HG03064 (cell line): ENCODE results near the gene PTPN21.
"Not testable (repeated sequence)": the region's sequence is repeated elsewhere in the genome, so short reads cannot be mapped to it uniquely, and the experiment has no call there.

Experiments
- ATAC-seq: cut with Tn5 transposase; IDR thresholded peaks from one replicate; pipeline ENCODE4 v1.9.1; 2021; ENCODE audit warnings: low read depth; ENCODE audit not compliant: unreplicated experiment

Gene PTPN21

GRCh38 chr14:88552876-88553275 lies 1.9 kb downstream of the PTPN21 start:
- no peak for ATAC-seq

GRCh38 chr14:88551980-88552431 lies 2.8 kb downstream of the PTPN21 start:
- no peak for ATAC-seq

- ATAC-seq, result no peak
Observed at GRCh38 chr14:88551094-88551870, 3.5 kb downstream of the PTPN21 start.

- ATAC-seq, result no peak
Observed at GRCh38 chr14:88550078-88550477, 4.7 kb downstream of the PTPN21 start.

DNA sequence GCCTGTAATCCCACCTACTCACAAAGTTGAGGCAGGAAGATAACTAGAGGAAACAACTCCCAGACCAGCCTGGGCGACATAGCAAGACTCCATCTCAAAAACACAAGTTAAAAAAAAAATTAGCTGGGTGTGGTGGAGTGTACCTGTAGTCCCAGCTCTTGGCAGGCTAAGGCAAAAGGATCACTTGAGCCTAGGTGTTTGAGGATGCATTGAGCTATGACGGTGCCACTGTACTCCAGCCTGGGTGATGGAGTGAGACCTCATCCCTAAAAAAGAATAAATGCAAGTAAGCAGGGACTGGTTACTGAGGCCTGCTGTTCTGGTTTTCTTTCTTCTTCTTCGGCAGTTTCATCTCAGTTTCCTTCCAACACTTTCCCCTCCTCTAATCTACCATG lies 7.4 kb downstream of the PTPN21 start:
- no peak for ATAC-seq

GRCh38 chr14:88546621-88547385 lies 8.0 kb downstream of the PTPN21 start:
- no peak for ATAC-seq

DNA sequence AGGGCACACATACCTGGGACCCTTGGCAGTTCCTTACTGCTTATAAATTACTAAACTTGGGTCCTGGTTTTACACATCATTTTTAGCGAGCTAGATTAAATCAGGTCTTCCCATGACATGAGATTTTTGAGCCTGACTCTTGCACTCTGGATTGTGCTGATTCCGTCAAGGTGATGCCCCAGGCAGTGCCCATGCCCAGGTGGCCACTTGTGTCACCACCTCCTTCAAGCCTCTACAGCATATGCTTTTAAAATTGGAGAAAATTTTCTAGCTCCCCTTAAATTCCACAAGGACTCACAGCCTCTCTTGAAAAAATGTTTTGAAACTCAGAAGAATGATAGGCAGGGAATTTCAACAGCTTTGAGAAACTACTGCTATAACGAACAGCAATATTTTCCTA lies 9.6 kb downstream of the PTPN21 start:
- ATAC-seq, result no peak

DNA sequence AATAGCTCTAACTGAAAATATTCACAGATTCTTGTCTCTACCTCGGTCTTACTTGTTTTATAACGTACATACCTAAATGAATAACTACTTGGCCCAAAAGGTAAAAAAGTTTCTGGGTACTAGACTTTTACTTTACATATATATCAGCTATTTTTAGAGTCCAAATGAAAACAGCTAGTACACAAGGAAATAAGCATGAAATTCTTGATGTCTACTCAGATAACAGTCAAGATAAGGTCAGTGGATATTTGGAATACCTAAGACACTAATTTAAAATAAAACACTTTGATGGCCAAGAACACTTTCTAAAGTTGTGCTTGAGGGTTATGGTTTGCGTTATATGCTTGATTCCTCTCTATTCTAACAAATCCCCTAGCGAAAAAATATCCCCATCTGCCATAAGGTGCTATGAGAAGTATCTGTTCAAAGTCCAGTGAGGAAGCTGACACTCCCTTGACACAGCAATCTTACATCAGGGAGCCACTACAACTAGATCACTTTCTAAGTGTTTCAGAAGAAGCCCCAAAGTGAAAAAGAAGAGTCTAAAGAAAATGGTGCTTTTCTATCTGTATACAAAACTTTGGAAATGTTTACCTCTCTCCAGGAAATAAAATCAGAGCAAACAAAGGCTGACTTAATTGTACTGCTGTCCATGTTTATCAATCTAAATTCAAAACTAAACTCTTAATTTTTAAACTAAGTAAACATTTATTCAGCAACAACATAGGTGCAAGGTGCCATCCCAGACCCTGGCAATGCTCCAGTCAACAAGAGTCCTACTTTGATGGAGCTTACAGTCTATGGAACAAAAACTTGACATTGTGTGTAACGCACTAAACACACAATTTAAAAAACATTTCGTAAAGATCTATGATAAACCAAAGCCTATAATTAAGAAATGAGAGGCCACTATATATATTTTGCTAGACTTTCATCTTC lies 11.7 kb downstream of the PTPN21 start:
- no peak for ATAC-seq

DNA sequence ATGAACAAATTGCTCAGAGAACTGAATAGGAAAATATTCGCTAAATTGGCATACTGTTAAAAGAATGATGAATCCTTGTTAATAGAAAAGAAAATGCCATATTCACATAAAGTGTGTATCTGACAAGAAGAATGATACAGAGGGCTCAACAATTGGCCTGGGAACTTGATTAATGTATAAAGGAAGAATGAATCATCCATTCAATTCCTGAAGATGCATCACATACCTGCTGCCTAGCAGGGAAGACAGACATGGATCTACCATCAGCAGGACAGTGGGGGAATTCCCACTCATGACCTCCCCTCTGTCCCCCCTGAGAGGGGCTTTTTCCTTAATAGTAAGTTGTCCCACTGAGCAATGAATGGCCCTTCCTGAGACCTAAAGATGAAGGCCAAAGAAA lies 13.5 kb downstream of the PTPN21 start:
- ATAC-seq, result no peak

DNA sequence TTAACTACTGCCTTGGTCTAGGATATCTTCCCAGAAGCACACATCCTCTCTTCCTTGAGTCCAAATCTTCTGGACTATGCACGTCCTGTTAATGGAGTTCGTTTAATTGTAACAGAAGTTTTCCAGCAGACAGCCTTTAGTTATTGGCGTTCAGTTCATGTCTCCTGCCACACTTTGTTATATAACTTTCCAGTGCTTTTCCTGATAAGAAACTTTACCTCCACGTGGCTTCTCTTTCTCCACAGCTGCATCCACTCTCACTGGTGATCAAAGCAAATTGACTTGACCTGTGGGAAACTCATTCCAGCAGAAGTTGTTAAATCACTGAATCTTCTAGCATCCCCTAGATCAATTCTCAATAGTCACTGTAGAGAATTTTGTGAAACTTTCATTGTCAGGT lies 19.0 kb downstream of the PTPN21 start:
- ATAC-seq, result no peak

DNA sequence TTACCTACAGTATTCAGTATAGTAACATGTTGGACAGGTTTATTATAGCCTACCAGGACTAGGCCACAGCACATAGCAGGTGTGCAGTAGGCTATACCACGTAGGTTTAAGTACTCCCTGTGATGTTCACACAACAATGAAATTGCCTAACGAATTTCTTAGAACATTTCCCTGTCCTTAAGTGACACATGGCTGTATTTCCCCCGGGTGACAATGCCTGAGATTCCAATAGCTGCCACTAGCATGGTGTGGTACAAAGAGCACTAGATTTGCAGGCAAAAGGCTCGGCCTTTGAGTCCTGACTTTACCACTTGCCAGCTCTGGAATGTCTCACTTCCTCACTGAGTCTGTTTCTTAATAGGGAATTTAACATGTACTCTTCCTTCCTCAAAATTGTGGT lies 19.7 kb downstream of the PTPN21 start:
- ATAC-seq, result no peak

GRCh38 chr14:88533064-88533602 lies 21.7 kb downstream of the PTPN21 start:
- no peak for ATAC-seq

- ATAC-seq, result not testable (repeated sequence)
Observed at GRCh38 chr14:88529889-88530288, 24.9 kb downstream of the PTPN21 start.

- no peak for ATAC-seq
Observed at GRCh38 chr14:88522393-88522792, 32.4 kb downstream of the PTPN21 start.

DNA sequence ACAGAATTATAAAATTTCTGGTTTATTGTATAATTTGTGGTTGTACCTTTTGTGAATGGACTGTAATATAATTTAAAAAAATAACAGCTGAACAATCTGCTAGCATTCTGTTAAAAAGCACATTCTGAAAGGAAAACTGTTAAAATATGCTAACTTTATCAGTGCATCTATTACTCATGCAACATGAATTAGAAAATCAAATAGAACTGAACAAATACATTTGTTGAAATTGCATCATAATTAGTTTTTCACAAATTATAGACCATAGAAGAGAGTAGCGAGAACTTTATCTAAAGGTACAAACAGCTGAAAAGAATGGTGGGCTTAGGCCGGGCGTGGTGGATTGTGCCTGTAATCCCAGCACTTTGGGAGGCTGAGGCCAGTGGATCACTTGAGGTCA lies 33.0 kb downstream of the PTPN21 start:
- ATAC-seq, result no peak

DNA sequence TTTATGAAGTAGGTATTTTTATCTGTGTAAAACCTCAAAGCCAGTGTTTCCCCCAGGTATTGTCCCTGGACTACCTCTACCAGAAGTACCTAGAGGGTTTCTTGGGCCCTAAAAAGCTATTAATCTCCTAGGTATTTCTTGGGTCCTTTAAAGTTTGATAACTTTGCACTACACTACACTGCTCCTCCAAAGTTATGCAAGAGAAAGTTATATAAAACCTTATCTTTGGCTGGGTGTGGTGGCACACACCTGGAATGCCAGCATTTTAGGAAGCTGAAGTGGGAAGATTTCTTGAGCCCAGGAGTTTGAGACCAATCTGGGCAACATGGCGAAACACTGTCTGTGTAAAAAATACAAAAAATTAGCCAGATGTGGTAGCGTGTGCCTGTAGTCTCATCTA lies 34.9 kb downstream of the PTPN21 start:
- no peak for ATAC-seq

DNA sequence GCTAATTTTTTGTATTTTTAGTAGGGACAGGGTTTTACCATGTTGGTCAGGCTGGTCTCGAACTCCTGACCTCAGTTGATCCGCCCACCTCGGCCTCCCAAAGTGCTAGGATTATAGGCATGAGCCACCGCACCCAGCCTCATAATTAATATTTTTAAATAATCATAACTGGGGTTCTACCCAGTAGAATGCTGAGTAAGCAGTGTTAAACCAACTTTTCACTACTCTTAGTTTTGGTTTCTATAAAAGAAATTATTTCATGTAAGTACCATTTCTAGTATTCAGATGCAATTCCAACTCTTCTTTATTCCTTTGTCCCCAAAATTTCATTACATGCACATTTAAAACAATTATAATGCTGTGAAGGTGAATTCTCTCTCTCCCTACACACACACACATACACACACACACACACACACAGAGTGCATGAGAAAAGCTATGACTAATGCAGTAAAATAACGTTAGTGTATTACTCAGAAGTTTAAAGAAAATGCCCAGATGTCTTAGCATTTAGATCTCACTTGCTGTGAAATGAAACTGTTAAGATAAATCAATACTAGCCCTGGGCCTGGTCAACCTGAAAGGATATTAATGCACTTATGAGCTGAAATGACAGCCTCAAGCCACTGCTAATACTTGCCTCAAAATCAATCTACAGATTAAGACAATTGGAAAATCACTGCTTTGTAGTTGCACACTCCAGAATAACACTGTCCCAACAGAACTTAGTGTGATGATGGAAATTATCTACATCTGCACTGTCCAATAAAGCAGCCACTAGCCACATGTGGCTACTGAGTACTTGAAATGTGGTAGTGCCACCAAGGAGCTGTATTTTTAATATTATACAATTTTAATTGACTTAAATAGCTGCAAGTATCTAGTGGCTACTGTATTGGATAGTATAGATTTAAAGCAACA lies 36.0 kb downstream of the PTPN21 start:
- ATAC-seq, result no peak

DNA sequence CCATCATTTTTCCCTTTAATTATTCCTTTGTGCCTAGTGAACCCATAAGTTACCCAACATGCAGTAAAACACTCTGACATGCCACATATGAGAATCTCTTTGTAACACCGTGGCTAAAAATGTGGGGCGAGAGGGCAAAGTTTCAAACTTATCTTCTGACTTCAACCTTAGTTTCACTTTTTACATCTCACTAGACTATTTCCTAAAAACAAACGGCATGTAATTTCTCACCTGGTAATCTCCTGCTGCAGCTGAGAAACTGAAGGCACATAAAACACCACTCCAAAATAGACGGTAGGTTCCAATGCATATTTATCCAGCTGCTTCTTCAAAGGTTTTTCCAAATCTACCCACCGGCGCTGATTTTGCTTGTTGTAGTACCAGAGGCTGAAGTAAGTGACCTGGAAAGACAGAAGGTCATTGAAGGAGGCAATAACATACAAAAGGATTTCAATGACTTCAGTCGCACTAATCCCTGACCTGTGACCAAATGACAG lies 37.9 kb downstream of the PTPN21 start:
- ATAC-seq, result no peak

GRCh38 chr14:88515499-88516221 lies 39.1 kb downstream of the PTPN21 start:
- ATAC-seq, result no peak
